ENCODE measurements around the gene CAPN11. TPM values are rescaled to one million over a fixed set of nuclear protein-coding genes. Genes with fewer than 3 reads are reported as not detected.
A peak's percentile ranks its signal among the peaks of the same experiment; 100 is the strongest.

Gene CAPN11
- total and polyA plus RNA-seq, 9 of the 15 experiments (the other 6 are each of a cell fraction or from before 2014, with no cell fraction given) = 0.03 to 0.61 (median 0.17) TPM; not detected in 1

DNA sequence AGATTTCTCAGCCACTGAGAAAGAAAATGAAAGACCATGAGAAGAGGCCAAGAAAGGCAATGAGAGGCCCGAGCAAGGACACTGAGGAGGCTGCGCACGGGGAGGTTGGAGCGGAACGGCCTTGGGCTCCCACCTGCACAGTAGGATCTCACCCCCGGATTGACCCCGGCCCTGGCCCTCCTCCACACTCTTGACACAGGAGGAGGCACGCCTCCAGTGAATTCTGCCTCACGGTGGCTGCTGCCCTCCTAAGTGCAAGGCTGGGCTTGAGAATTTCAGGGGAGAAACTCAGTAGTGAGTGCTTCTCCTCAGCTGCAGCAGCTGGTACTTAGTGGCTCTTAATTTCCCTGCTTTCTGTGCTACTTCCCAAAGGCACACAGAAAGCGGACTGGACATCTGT, 49.4 kb upstream of the CAPN11 start:
- POLR2A ChIA-PET = interaction anchor here (0.7 to 2.7 kb wide), 4 partner anchors 11 to 26 kb away, joined by 3 to 14 read pairs (median 8); no protein-coding TSS in a partner anchor

More for the DNA sequence above, 49.4 kb upstream of the CAPN11 start:
- Histone ChIP-seq H3K9me1 (ENCODE audit: control insufficient read depth, insufficient read depth, low read length) (no peaks in the 10 kb centered on the region), H3K27ac (ENCODE audit: extremely low read depth, low read depth, low read length) (no peak overlapping the region), H3K36me3 (ENCODE audit: control insufficient read depth, insufficient read depth, low read length) (peaks cover 94% of the 10 kb centered on the region), H3K4me2 (ENCODE audit: insufficient read depth, low read length) (no peak overlapping the region), H3K27me3 (ENCODE audit: control insufficient read depth in 2 of 2, insufficient read depth in 2 of 2, low read length in 2 of 2) (no peaks in the 10 kb centered on the region), H3K4me1 (replicated peaks in 1 of 2; ENCODE audit: control insufficient read depth in 2 of 2, insufficient read depth in 2 of 2, low read length in 2 of 2) (peaks cover 0 to 3% of the 10 kb centered on the region in 2 experiments; a peak in 2 of 5 replicates), H3K79me2 (ENCODE audit: control insufficient read depth, insufficient read depth, low read length) (peaks cover 50% of the 10 kb centered on the region), H3K9me3 (replicated peaks; ENCODE audit: control insufficient read depth, insufficient read depth, low read depth, low read length) (no peaks in the 10 kb centered on the region), H3K9ac (ENCODE audit: insufficient read depth in 1 of 2, low read depth in 2 of 2, low read length in 2 of 2) (no peak overlapping the region; a peak in 2 of 4 replicates), H3K4me3 (no peak overlapping the region), H2AFZ (ENCODE audit: low read depth, low read length) (no peak overlapping the region), H4K20me1 (replicated peaks; ENCODE audit: control insufficient read depth, insufficient read depth, low read length) (peaks cover 4% of the 10 kb centered on the region; the same call in 1 of the 2 replicates)
- FAIRE-seq (no peak), DNase-seq (ENCODE audit: extremely low read depth in 1 of 4, low spot score in 3 of 4) (no peak), ATAC-seq (no peak)
- no TSS peak for BruUV-seq (replicated peaks)
- TF ChIP-seq MXI1 (IDR thresholded peaks at IDR 0.05; ENCODE audit: low read depth, low read length) (no peak), FOXP1 (CRISPR knock-in tag; IDR thresholded peaks at IDR 0.05) (no peak), POLR2A (conservative IDR thresholded peaks at IDR 0.05) (peak; percentile 30; the same call in 1 of the 2 replicates), ZNF780A (CRISPR knock-in tag; IDR thresholded peaks at IDR 0.05) (no peak), NR2C2 (CRISPR knock-in tag; IDR thresholded peaks at IDR 0.05) (no peak), NR2C2 (tag; IDR thresholded peaks at IDR 0.05) (no peak), ZNF695 (CRISPR knock-in tag; IDR thresholded peaks at IDR 0.05) (no peak), POLR2G (IDR thresholded peaks at IDR 0.05; ENCODE audit: low read depth, low read length) (0 out of 2 replicates have a peak, but pooled peaks have one; percentile 32), TCF7 (IDR thresholded peaks at IDR 0.05; ENCODE audit: borderline replicate concordance) (no peak), MAFK (IDR thresholded peaks at IDR 0.05; ENCODE audit: low read length) (no peak), MXD1 (CRISPR knock-in tag; IDR thresholded peaks at IDR 0.05; ENCODE audit: borderline replicate concordance, poor library complexity, severe bottlenecking) (no peak), MITF (IDR thresholded peaks at IDR 0.05) (no peak), ZNF175 (CRISPR knock-in tag; IDR thresholded peaks at IDR 0.05; ENCODE audit: low read depth) (no peak), PRMT5 (CRISPR knock-in tag; IDR thresholded peaks at IDR 0.05) (no peak), POLR2B (IDR thresholded peaks at IDR 0.05; ENCODE audit: low read depth, partially characterized antibody) (no peak), SPI1 (IDR thresholded peaks at IDR 0.05; ENCODE audit: borderline replicate concordance, low read depth, low read length) (no peak), ZNF24 (IDR thresholded peaks at IDR 0.05) (no peak)
- TF ChIP-seq, protein P1, sequence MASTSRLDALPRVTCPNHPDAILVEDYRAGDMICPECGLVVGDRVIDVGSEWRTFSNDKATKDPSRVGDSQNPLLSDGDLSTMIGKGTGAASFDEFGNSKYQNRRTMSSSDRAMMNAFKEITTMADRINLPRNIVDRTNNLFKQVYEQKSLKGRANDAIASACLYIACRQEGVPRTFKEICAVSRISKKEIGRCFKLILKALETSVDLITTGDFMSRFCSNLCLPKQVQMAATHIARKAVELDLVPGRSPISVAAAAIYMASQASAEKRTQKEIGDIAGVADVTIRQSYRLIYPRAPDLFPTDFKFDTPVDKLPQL (IDR thresholded peaks at IDR 0.05; ENCODE audit: extremely low read depth, insufficient read length) = no peak
- TF ChIP-seq, protein P2, sequence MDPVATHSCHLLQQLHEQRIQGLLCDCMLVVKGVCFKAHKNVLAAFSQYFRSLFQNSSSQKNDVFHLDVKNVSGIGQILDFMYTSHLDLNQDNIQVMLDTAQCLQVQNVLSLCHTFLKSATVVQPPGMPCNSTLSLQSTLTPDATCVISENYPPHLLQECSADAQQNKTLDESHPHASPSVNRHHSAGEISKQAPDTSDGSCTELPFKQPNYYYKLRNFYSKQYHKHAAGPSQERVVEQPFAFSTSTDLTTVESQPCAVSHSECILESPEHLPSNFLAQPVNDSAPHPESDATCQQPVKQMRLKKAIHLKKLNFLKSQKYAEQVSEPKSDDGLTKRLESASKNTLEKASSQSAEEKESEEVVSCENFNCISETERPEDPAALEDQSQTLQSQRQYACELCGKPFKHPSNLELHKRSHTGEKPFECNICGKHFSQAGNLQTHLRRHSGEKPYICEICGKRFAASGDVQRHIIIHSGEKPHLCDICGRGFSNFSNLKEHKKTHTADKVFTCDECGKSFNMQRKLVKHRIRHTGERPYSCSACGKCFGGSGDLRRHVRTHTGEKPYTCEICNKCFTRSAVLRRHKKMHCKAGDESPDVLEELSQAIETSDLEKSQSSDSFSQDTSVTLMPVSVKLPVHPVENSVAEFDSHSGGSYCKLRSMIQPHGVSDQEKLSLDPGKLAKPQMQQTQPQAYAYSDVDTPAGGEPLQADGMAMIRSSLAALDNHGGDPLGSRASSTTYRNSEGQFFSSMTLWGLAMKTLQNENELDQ (CRISPR knock-in tag; IDR thresholded peaks at IDR 0.05; ENCODE audit: borderline replicate concordance) = no peak
- intact Hi-C loops (cut with micrococcal nuclease) = no loop called here
- CTCF ChIA-PET (ENCODE audit: low intra/inter-chr PET ratio) = no interaction called here
- in situ Hi-C loops (cut with MboI) = no loop called here
- 82% methylated on average over 10 of the region's 10 CpGs for WGBS (ENCODE audit: insufficient coverage, low coverage, missing lambda C conversion rate)

Data from K562 (cell line).